ENCODE results near the gene HCFC1.

Gene HCFC1

DNA sequence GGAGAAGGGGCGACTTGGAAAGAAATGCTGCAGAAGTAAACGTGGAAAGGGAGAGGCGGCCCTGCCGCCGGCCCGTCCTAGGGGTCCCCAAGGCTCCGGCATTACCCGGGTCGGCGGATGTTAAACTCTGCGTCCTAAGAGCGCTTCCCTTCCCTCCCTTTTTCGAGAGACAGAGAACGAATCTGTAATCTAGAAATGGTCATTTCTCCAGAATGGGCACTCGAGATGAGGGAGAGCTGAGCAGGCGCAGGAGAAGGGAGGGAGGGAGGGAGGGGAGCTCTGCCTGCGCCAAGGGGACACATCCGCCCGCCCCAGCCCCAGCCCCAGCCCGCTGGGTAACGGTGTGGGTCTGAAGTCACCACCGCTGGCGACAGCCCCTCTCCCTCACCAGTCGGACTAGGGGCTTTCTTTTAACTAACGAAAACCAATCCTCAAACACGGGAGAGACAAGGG lies 1.7 kb downstream of the HCFC1 start:
- Mint-ChIP-seq H3K36me3 (peaks cover 6% of the 10 kb centered on the region), H3K27me3 (no peaks in the 10 kb centered on the region), H3K4me1 (peaks cover 46% of the 10 kb centered on the region), H3K4me3 (peak overlapping the region; percentile 100), H3K9me3 (no peaks in the 10 kb centered on the region), H3K27ac (peak overlapping the region; percentile 69)

DNA sequence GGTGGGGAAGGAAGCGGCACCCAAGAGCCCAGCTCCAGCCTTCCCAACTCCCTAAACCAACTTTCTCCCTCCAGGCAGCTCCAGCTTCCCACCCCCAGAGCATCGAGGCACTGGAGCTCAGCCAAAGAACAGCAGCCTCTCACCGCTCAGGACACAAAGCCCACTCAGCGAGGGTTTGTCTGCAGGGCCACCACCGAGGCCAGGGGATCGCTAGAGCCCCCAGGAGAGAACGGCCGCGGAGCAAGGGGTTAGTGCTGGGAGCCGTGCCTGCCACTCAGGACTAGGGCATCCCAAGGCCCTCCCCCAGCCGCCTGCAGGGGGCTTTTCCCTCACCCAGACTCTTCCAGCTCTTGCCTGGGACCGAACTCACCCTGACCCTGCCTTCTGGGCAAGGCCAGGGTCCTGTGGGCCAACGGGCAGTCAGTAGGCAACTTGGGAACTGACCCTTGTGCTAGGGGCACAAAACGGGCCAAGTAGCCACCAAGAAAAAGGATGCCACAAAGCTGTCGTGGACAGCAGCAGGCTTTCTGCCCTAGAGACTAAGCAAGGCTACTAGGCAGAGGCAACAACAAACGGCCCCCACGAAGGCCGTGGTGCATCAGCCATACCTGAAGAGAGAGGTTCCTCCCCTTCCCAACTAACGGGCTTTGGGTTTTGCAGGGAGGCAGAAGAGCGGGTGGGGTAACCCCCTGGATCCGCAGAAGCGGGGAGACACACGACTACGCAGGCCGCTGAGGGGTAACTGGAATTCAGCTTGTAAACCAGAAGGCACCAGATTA lies 2.3 kb downstream of the HCFC1 start:
- H3K4me1 Mint-ChIP-seq = peaks cover 42% of the 10 kb centered on the region
- no peaks in the 10 kb centered on the region for H3K9me3 Mint-ChIP-seq
- H3K36me3 Mint-ChIP-seq = peaks cover 6% of the 10 kb centered on the region
- peak overlapping the region; percentile 69 for H3K27ac Mint-ChIP-seq
- H3K27me3 Mint-ChIP-seq = no peaks in the 10 kb centered on the region
- peak overlapping the region; percentile 100 for H3K4me3 Mint-ChIP-seq

DNA sequence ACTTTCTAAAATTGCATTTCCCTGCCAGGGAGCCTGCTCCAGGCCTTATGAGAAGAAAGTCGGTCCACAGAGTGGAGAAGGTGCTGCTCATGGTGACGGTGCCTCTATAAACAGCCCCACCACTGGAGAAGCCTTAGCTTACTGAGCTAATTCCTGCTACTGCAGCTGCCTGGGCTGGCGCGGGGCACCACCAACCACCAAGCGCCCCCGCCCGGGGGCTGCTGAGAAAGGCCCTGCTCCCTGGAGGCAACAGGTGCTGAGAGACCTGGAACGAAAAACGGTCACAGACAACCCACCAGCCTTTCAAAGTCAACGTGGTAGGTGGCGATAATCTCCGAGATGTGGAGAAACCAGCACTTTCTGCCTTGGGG lies 2.9 kb downstream of the HCFC1 start:
- Mint-ChIP-seq H3K4me3 (peak overlapping the region; percentile 100), H3K36me3 (peaks cover 6% of the 10 kb centered on the region), H3K27me3 (no peaks in the 10 kb centered on the region), H3K27ac (no peak overlapping the region), H3K4me1 (peaks cover 38% of the 10 kb centered on the region), H3K9me3 (no peaks in the 10 kb centered on the region)

DNA sequence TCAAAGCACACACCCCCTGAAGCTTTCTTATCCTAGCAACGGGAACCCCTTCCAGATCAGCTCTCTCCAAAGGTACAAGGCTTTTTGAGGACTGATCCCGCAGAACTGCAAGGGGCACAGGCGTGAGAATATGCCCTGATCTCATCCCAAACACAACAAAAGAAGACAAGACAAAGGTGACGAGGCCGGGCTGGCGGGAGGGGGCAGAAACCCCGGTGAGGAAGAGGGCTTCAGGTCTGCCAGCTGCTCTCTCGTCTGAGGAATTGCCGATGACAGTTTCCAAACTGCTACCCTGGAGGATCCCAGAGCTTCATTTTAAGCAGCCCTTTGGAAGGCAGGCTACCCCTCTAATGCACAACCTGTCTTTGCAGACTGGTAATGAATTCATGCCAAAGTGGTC lies 3.4 kb downstream of the HCFC1 start:
- H3K27me3 Mint-ChIP-seq = no peaks in the 10 kb centered on the region
- H3K36me3 Mint-ChIP-seq = peaks cover 6% of the 10 kb centered on the region
- H3K4me3 Mint-ChIP-seq = peak overlapping the region; percentile 100
- H3K9me3 Mint-ChIP-seq = no peaks in the 10 kb centered on the region
- H3K4me1 Mint-ChIP-seq = peaks cover 35% of the 10 kb centered on the region
- peak overlapping the region; percentile 87 for H3K27ac Mint-ChIP-seq

DNA sequence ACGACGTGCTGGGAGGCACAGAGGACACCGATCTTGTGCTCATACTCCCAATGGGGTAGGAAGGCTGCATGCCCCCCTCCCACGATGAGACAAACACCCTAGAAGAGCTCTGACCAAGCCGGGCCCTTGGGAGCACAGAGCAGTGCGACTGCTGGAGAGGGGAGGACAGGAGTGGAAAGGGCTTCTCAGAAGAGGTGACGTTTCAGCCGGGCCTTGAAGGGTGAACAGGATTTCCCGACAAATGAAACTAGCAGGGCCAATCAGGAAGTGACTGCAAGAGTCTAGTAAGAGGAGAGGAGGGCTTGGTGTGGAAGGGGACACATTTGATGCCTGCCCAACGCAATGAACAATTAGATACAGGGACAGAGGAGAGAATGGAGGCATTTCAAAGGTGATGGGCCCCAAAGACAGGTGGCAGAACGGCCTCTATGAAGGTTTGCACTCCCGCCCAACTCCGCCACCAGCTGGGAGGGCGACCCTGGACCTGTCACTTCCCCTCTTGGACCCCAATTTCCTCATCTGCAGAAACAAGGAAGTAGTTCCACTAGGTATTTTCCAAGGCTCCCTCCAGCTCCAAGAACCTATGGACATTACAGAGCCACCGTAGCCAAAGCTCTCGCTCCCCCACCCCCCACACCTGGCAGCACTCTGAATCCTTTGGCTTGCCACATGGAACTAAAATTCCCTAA lies 3.9 kb downstream of the HCFC1 start:
- H3K4me1 Mint-ChIP-seq = peaks cover 35% of the 10 kb centered on the region

DNA sequence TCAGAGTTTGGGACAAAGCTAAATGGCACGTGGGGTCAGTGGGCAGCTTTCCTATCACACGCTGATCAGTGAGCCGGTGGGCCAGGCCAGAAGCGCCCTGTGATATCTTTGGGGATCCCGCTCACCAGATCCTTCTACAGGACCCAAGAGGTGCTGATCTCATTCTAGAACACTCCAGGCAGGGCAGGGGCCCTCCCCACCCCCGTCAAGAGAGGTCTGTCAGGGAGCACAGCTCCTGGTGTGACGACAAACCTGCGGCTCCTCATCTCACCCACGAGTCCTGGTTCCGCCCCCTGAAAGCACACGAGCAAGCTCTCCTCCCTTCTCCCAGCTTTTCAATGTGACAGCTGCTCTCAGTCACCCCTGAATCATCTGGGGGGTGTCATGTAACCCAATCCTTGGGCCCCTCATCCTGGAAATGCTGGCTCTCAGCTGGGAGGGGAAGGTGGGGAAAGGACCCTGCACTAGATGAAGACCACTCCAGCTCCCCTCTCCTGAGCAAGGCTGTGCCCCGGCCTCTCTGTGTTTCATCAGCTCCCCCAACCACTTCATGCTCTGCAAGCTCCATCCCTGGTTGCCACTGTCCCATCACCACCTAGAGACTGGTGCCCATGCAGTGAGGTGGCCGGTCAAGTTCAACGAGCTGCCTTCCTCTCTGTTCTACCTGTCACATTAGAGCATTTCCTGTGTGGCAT lies 4.6 kb downstream of the HCFC1 start:
- Mint-ChIP-seq H3K9me3 (no peaks in the 10 kb centered on the region), H3K27me3 (no peaks in the 10 kb centered on the region), H3K4me1 (peaks cover 35% of the 10 kb centered on the region), H3K36me3 (peaks cover 6% of the 10 kb centered on the region), H3K4me3 (peak overlapping the region; percentile 100), H3K27ac (peak overlapping the region; percentile 87)

More for the DNA sequence above, 3.9 kb downstream of the HCFC1 start:
- Mint-ChIP-seq H3K4me3 (peak overlapping the region; percentile 100), H3K27ac (peak overlapping the region; percentile 87), H3K27me3 (no peaks in the 10 kb centered on the region), H3K36me3 (peaks cover 6% of the 10 kb centered on the region), H3K9me3 (no peaks in the 10 kb centered on the region)

DNA sequence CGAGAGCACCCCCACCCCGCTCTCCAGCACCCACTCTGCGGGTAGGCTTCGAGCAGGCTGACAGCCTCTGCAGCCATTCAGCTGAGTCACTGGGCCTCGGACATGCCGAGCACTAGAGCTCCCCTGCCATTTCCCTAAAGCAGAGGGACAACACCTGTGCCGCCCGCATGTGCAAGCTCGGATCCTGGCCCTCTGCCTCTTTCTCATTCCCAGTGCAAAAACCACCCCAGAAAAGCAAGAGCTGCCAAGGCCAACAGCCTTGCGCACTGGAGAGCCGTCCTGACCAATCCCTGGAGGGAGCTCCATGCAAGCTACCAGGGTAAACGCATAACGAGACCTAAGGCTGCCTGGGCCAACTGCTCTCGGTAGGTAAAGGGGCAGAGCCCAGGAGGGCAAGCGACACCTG lies 5.3 kb downstream of the HCFC1 start:
- peaks cover 5% of the 10 kb centered on the region for H3K36me3 Mint-ChIP-seq
- no peaks in the 10 kb centered on the region for H3K9me3 Mint-ChIP-seq

DNA sequence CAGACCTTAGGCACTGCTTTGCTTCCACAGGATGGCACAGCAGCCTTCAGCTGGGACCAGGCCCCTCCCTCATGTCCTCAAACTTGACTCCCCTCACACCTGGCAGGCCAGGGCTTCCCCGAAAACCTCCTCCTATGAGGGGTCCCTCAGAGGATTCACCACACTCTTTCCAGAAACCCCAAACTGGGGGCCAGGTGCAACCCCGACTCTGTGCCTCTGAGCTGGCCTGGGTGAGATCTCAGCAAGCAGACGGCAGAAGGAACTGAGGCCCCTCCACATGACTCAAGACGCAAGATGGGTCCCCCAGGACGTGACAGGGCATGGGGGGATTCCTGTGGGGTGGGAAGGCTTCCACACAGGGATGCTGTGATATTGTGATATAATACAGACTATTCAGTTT lies 6.2 kb downstream of the HCFC1 start:
- H3K27ac Mint-ChIP-seq = peak overlapping the region; percentile 59
- no peaks in the 10 kb centered on the region for H3K9me3 Mint-ChIP-seq
- H3K36me3 Mint-ChIP-seq = peaks cover 5% of the 10 kb centered on the region
- no peaks in the 10 kb centered on the region for H3K27me3 Mint-ChIP-seq
- peaks cover 35% of the 10 kb centered on the region for H3K4me1 Mint-ChIP-seq
- peak overlapping the region; percentile 30 for H3K4me3 Mint-ChIP-seq

More for the DNA sequence above, 5.3 kb downstream of the HCFC1 start:
- peaks cover 35% of the 10 kb centered on the region for H3K4me1 Mint-ChIP-seq
- no peaks in the 10 kb centered on the region for H3K27me3 Mint-ChIP-seq
- peak overlapping the region; percentile 100 for H3K4me3 Mint-ChIP-seq
- peak overlapping the region; percentile 51 for H3K27ac Mint-ChIP-seq

DNA sequence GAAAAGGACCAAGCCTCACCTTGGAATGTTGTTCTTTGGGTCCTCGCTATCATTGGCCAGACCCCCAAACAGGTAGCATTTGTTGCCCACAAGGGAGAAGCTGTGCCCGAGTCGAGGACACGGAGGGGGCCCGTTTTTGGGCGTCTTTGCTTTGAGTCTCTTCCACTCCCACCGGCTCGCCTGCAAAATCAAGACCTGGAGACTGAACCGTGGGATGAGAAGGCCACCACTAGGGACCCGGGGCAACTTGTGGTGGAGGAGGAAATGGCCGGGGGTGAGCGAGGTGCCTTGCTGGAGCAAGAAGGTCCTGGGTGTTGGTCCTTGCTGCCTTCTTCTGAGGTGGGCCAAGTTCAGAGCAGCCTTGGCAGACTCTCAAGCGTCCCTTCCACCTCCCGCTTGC lies 7.5 kb downstream of the HCFC1 start:
- Mint-ChIP-seq H3K27ac (no peak overlapping the region), H3K36me3 (peaks cover 5% of the 10 kb centered on the region), H3K27me3 (no peaks in the 10 kb centered on the region), H3K9me3 (no peaks in the 10 kb centered on the region), H3K4me3 (no peak overlapping the region), H3K4me1 (peaks cover 35% of the 10 kb centered on the region)

DNA sequence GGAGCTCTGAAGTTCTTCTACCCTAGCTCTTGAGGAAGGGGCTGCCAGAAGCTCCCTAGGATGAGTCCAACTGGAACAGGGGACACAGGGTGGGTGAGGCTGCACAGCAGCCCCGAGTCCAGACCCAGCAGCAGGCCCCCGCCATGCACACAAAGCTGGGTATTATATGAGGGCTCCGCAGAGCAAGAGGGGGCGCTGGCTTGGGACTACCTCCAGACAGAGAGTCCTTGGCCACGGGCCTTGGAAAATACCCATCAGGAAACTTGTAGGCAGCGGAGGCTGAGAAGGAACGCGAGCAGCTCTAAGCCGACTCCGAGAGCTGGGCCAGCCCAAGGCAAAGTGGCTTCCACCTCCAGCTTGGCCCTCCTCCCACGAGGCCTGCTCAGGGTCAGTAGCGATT lies 8.1 kb downstream of the HCFC1 start:
- H3K36me3 Mint-ChIP-seq = peaks cover 5% of the 10 kb centered on the region
- no peak overlapping the region for H3K4me3 Mint-ChIP-seq
- no peak overlapping the region for H3K27ac Mint-ChIP-seq
- no peaks in the 10 kb centered on the region for H3K9me3 Mint-ChIP-seq
- H3K27me3 Mint-ChIP-seq = no peaks in the 10 kb centered on the region
- peaks cover 35% of the 10 kb centered on the region for H3K4me1 Mint-ChIP-seq

DNA sequence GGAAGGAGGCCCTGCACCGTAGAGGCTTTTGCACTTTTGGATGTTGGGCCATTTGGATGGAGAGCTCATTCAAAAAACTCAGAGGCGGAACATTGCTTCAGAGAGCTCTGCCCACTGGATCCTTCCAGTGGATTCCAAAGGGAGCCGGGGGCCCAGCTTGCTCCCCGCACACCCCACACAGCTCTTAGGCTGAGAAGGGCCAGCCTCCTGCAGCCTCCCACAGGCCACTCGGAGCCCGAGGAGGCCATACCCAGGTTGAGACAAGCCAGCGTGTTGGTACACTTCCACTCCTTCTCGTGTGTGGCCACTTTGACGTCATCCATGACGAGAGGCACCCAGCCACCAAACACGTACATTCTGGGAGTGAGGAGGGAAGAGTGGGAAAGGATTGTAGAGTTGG lies 10.3 kb downstream of the HCFC1 start:
- Mint-ChIP-seq H3K4me3 (no peak overlapping the region), H3K4me1 (peaks cover 15% of the 10 kb centered on the region), H3K9me3 (no peaks in the 10 kb centered on the region), H3K27me3 (no peaks in the 10 kb centered on the region), H3K36me3 (no peaks in the 10 kb centered on the region), H3K27ac (no peak overlapping the region)

DNA sequence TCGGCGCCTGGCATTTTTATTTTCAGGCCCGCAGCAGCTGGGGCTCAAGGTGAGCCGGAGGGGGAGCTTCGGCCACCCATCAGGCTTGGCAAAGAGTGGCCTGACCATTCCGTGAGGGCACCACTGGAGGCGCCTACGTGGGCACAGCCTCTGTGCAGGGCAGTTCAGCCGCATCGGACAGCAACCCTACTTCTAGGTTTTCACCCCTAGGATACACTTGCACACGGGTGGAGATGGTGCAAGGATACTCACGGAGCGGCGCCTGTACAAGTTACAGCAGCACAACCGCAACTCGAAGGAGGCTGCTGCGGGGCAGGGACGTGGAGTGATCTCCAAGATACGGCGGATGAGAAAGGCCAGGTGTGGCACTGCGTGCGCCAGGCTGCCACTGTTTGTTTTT lies 10.8 kb downstream of the HCFC1 start:
- no peak overlapping the region for H3K27ac Mint-ChIP-seq

DNA sequence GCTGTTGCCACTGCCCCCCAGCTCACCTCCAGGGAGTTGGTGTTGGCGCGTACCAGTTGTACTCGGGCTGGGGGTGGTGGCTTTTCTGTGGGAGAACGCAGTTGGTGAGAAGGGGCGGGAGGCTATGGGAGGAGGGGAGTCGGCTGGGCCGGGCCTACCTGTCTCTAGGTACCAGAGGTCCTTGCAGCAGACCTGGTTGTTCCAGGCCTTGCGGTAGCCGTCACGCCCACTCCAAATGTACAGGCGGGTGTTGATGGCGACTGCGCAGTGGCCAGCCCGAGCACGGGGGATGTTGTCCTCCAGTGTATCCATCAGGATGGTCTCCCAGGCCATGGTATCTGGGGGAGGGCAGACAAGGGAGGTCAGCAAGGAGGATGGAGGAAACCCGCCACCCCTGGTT lies 11.5 kb downstream of the HCFC1 start:
- no peak overlapping the region for H3K27ac Mint-ChIP-seq
- H3K9me3 Mint-ChIP-seq = no peaks in the 10 kb centered on the region
- no peak overlapping the region for H3K4me3 Mint-ChIP-seq
- peaks cover 3% of the 10 kb centered on the region for H3K4me1 Mint-ChIP-seq
- no peaks in the 10 kb centered on the region for H3K27me3 Mint-ChIP-seq
- no peaks in the 10 kb centered on the region for H3K36me3 Mint-ChIP-seq

More for the DNA sequence above, 10.8 kb downstream of the HCFC1 start:
- H3K4me3 Mint-ChIP-seq = no peak overlapping the region
- no peaks in the 10 kb centered on the region for H3K27me3 Mint-ChIP-seq
- no peaks in the 10 kb centered on the region for H3K36me3 Mint-ChIP-seq
- peaks cover 10% of the 10 kb centered on the region for H3K4me1 Mint-ChIP-seq
- no peaks in the 10 kb centered on the region for H3K9me3 Mint-ChIP-seq

DNA sequence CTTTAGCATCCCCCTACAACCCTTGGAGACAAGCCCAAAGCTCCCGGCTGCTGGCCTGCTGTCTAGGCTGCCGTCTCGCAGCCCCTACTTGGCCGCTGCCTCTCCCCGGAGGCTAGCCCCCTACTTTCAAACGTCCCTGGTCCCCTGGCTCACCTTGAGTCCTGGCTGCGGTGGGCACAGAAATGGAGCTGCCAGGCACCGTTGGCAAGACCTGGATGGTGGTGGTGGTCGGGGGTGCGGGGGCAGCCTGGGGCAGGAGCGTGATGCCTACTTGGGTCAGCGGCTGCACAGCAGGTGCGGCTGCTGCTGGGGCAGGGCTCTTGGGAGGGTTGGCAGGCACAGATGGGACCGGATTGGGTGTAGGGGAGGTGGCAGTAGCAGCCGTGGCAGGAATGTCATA lies 12.0 kb downstream of the HCFC1 start:
- H3K4me3 Mint-ChIP-seq = no peak overlapping the region
- H3K4me1 Mint-ChIP-seq = no peaks in the 10 kb centered on the region
- no peaks in the 10 kb centered on the region for H3K27me3 Mint-ChIP-seq
- no peak overlapping the region for H3K27ac Mint-ChIP-seq
- no peaks in the 10 kb centered on the region for H3K36me3 Mint-ChIP-seq
- no peaks in the 10 kb centered on the region for H3K9me3 Mint-ChIP-seq

DNA sequence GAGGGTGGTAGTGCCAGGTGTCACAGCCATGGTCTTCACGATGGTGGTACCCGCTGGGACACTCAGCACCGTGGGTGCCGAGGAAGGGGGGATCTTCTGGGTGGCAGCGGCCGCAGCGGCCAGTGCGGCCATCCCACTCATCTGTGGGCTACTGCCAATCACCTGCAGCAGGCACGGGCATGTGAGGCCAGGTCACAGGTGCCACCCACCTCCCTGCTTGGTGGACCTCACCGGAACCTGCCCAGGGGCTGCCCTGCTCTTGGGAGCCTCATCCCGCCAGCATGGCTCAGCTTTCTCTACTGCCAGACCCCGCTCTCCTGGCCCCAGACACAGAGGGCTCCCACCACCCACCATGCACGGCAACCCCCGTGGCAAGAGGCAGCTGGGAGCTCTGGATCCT lies 13.0 kb downstream of the HCFC1 start:
- Mint-ChIP-seq H3K27me3 (no peaks in the 10 kb centered on the region), H3K9me3 (no peaks in the 10 kb centered on the region), H3K36me3 (no peaks in the 10 kb centered on the region), H3K4me1 (no peaks in the 10 kb centered on the region), H3K4me3 (no peak overlapping the region), H3K27ac (no peak overlapping the region)

DNA sequence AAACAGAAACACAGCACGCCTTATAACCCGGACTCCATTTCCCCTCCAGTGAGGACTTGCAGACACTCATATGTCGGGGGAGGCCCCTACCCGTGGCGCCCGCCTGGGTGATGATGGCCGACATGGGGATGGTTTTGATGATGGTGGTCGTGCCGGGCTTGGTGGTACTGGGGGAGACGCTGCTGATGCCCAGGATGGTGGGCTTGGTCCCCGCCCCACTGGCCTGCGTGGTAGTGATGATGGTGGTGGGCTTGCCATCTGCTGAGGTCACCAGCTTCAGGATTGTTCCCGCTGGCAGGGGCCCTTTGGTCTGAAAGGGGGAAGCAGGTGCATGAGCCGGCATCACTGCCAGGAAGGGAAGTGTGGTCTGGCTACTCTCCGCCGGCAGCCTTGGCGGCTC lies 14.4 kb downstream of the HCFC1 start:
- Mint-ChIP-seq H3K9me3 (no peaks in the 10 kb centered on the region), H3K36me3 (no peaks in the 10 kb centered on the region)

More for the DNA sequence above, 14.4 kb downstream of the HCFC1 start:
- H3K4me1 Mint-ChIP-seq = no peaks in the 10 kb centered on the region
- H3K27me3 Mint-ChIP-seq = no peaks in the 10 kb centered on the region
- H3K4me3 Mint-ChIP-seq = no peak overlapping the region
- no peak overlapping the region for H3K27ac Mint-ChIP-seq

Measured in activated naive CD4-positive, alpha-beta T cell treated with anti-CD3 and anti-CD28 coated beads, Interleukin-2, amount 50 U/mL, for 24 hours (primary cell).